ENCODE results near the gene MTMR4. TPM values are rescaled to one million over a fixed set of nuclear protein-coding genes. Genes with fewer than 3 reads are reported as not detected.

The MTMR4 gene
- 40.1 and 64.3 TPM in 2 replicates for total RNA-seq

GRCh38 chr17:58513965-58514769 is at the start of gene MTMR4:
Gene MTMR4 (minus strand): TSS chr17:58514638. CDS start chr17:58514407, 231 bp downstream.

GRCh38 chr17:58487589-58488427 is 26.6 kb downstream of the MTMR4 start, which contains the start of gene HSF5:
Gene HSF5 (minus strand): TSS chr17:58488408. CDS start chr17:58488274, 134 bp downstream.

Other genes with a start within 250 kb of the MTMR4 start
- gene MPO, start 233.7 kb downstream of the MTMR4 start, total RNA-seq, result under 0.01 TPM in 1 of 2 replicates, not detected in the other
- gene TSPOAP1, start 185.8 kb downstream of the MTMR4 start, total RNA-seq, result under 0.01 TPM in 1 of 2 replicates, not detected in the other
- 41.1 and 44.8 TPM in 2 replicates for gene SUPT4H1, start 162.4 kb downstream of the MTMR4 start, total RNA-seq
- under 0.01 TPM in 2 replicates for gene RNF43, start 97.1 kb downstream of the MTMR4 start, total RNA-seq
- under 0.01 TPM in 1 of 2 replicates, not detected in the other for gene HSF5, start 26.2 kb downstream of the MTMR4 start, total RNA-seq
- gene TEX14, start 177.4 kb upstream of the MTMR4 start, total RNA-seq, result 0.20 and 0.73 TPM in 2 replicates
- gene RAD51C, start 178.0 kb upstream of the MTMR4 start, total RNA-seq, result 14.0 and 16.4 TPM in 2 replicates
- gene PPM1E, start 241.2 kb upstream of the MTMR4 start, total RNA-seq, result under 0.01 TPM in 1 of 2 replicates, not detected in the other

Data from subcutaneous preadipocyte (primary cell).